K562 (cell line): ENCODE results near the gene SIRPB1. TPM values are rescaled to one million over a fixed set of nuclear protein-coding genes. Genes with fewer than 3 reads are reported as not detected.

Experiments
- GATA2 ChIP-seq: sonication (generic); formaldehyde crosslinking; IDR thresholded peaks from 2 replicates; pipeline ENCODE4 v1.4.0; 2020; ENCODE audit warnings: mild to moderate bottlenecking, missing genetic modification reagents
- MGA ChIP-seq: fragments of 450-650 bp; IDR thresholded peaks from 2 replicates; pipeline ENCODE4 v1.6.1; 2016; ENCODE audit warnings: mild to moderate bottlenecking, moderate library complexity
- NCOR1 ChIP-seq: fragments of 450-650 bp; IDR thresholded peaks from 2 replicates; pipeline ENCODE4 v1.6.1; 2016; ENCODE audit warnings: mild to moderate bottlenecking, moderate library complexity
- RFX7 ChIP-seq: fragments of 250-450 bp; sonication (Bioruptor Pico); IDR thresholded peaks from 2 replicates; pipeline ENCODE4 v1.5.1; 2021; ENCODE audit warnings: mild to moderate bottlenecking
- SMC3 ChIP-seq: conservative IDR thresholded peaks from 2 replicates; pipeline ENCODE4 v1.6.1; 2011; ENCODE audit warnings: low read depth, low read length, improper control_type of control experiment; ENCODE audit not compliant: insufficient read depth
- TCF15 ChIP-seq: fragments of 250-450 bp; sonication (Bioruptor Pico); IDR thresholded peaks from 2 replicates; pipeline ENCODE4 v1.8.0; 2022; ENCODE audit warnings: moderate library complexity, mild to moderate bottlenecking, inconsistent platforms
- ZNF277 ChIP-seq: fragments of 250-450 bp; sonication (Bioruptor Pico); IDR thresholded peaks from 2 replicates; pipeline ENCODE4 v1.8.0; 2022; ENCODE audit warnings: inconsistent platforms, mild to moderate bottlenecking, moderate library complexity, borderline replicate concordance
- ZNF699 ChIP-seq: fragments of 250-450 bp; sonication (Bioruptor Pico); IDR thresholded peaks from 2 replicates; pipeline ENCODE4 v1.8.0; 2021; ENCODE audit warnings: mild to moderate bottlenecking, moderate library complexity; ENCODE audit not compliant: insufficient replicate concordance
- ZNF766 ChIP-seq: fragments of 200-800 bp; sonication (Bioruptor generic); conservative IDR thresholded peaks from 2 replicates; pipeline ENCODE4 v1.6.1; 2016; ENCODE audit warnings: missing genetic modification characterization, missing compliant biosample characterization
- polyA plus RNA-seq, 8 experiments: library from polyadenylated mRNA; depleted of rRNA in 4 of 8; stranded (reverse) in 5 of 8; unstranded in 3 of 8; fragments of >200 nt; fragmentation: Nextera tagmentation in 2 of 8; fragmentation: Illumina TruSeq in 1 of 8; extraction: Ambion mirVana in 2 of 8; extraction: Trizol in 1 of 8; gene quantifications; 2 replicates each; pipeline versions ENCODE4 v1.2.1 to v1.2.3, GENCODE V29; 2011 to 2014; ENCODE audit warnings: inconsistent platforms in 1 of 8, missing spikeins in 1 of 8
- total RNA-seq, 7 experiments: library from RNA; depleted of rRNA in 6 of 7; stranded (reverse); fragments of >200 nt in 6 of 7; fragmentation: Illumina TruSeq in 2 of 7; extraction: Trizol in 2 of 7; gene quantifications; 2 replicates each; pipeline versions ENCODE4 v1.2.1 to v1.2.3, GENCODE V29; 2011 to 2021; ENCODE audit warnings: low replicate concordance in 1 of 7

The SIRPB1 gene
- total and polyA plus RNA-seq, 9 of the 15 experiments (the other 6 are each of a cell fraction or from before 2014, with no cell fraction given): not detected

- TF ChIP-seq MGA: no peak
- no peak for TF ChIP-seq RFX7 (CRISPR knock-in tag)
- TF ChIP-seq ZNF699 (CRISPR knock-in tag): no peak
- no peak for TF ChIP-seq SMC3
- TF ChIP-seq GATA2 (CRISPR knock-in tag): no peak
- TF ChIP-seq ZNF766 (CRISPR knock-in tag): no peak
- TF ChIP-seq TCF15 (CRISPR knock-in tag): no peak
- no peak for TF ChIP-seq NCOR1
- no peak for TF ChIP-seq ZNF277 (CRISPR knock-in tag)
- TF ChIP-seq, all 486 proteins: peak for 0
Measured at GRCh38 chr20:1625083-1625690, 5.4 kb upstream of the SIRPB1 start (continued).
